HG02840 (cell line): Measurements from ENCODE around the gene GPR55.
"Not testable (repeated sequence)": the region's sequence is repeated elsewhere in the genome, so short reads cannot be mapped to it uniquely, and the experiment has no call there.

Experiments used
- ATAC-seq: cut with Tn5 transposase; IDR thresholded peaks from one replicate; pipeline ENCODE4 v1.9.1; 2021; ENCODE audit warnings: mild to moderate bottlenecking, moderate library complexity, moderate number of reproducible peaks; ENCODE audit not compliant: unreplicated experiment, low FRiP score

The GPR55 gene

DNA sequence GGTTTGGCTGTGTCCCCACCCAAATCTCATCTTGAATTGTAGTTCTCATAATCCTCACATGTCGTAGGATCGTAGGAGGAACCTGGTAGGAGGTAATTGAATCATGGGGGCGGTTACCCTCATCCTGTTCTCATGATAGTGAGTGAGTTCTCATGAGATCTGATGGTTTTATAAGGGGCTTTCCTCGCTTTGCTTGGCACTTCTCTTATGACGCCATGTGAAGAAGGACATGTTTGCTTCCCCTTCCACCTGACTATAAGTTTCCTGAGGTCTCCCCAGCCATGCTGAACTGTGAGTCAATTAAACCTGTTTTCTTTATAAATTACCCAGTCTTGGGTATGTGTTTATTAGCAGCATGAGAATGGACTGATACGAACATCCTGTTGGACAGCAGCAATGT lies 11.2 kb upstream of the GPR55 start:
- not testable (repeated sequence) for ATAC-seq

DNA sequence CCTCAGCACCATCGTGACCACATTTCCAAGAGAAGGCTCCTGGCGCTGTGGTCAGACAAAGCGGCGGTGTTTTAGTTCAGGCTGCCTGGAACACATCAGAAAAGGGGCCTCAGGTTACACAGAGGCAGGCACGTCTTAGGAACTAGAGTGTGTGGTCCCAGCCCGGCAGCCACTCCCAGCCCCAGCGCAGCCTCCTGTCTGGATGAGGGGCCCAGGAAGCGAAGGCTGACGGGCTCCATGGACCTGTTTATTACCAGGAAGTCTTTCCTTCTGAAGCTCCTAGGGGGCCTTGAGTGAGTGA lies 10.0 kb upstream of the GPR55 start:
- no peak for ATAC-seq

DNA sequence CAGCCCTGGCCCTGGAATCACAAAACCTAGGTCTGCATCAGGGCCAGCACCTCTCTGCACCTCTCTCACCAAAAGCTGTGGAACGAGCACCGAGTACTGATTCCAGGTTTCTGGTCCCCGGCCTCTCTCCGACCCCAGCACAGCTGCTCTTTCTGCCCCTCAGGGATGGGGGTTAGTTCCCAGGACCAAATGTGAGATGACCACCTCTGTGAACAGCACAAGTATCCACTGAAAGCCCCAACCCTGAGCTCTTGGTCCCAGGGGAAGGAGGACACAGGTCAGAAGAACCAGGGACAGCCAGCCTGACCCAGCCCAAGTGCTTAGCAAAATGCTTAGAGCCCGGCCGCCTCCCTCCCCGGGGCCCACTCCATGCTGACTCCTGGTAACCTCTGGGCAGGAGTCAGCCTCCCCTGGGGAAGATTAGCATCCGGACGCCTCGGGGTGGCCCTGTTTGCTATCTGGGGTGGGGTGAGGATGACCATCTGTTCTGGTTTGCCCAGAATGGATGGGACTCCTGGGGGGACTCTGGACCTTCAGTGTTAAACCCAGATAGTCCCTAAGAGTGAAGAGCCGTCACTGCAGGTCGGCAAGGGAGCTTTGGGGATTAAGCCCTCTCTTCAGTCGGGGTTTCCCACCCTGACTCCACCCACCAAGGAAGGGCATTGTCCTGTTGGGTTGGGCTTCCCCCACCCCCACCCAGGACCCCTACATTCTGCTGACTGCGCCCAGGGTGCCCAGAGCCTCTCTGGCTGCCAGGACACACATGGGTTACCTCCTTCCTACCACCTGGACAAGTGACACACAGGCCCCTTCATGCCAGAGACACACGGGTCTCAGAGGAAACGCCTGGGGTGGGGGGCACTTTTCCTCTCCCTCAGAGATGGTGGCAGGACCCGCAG lies 9.4 kb upstream of the GPR55 start:
- no peak for ATAC-seq

DNA sequence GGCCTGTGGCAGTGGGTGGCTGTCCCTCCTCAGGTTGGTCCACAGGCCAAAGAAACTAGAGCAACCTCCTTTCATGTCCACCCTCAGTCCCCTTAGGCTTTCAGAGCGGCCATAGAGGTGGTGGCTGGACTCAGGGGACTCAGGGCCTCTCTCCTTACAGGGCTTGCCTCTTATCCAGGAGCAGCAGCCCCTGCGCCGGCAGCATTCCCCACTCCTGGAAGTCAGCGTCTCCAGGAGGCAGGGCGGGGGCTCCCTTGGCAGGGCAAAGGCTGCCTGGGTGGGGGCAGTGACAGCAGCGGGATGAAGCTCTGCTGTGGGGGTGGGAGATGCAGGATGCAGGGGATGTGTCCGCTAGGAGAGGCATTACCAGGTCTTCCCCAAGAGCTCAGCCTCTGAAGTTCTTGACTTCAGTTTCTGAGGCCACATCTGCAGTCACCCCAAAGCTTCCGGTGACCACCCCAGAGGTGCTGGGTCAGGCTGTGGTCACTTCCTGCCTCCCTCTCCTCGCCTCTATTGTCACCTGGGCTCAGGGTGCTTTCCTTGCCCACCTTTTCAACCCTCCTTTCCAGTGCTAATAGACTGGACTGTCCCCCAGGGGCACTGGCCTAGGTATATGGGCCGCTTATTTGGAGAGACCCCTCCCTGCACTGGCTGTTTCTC lies 8.6 kb upstream of the GPR55 start:
- no peak for ATAC-seq

DNA sequence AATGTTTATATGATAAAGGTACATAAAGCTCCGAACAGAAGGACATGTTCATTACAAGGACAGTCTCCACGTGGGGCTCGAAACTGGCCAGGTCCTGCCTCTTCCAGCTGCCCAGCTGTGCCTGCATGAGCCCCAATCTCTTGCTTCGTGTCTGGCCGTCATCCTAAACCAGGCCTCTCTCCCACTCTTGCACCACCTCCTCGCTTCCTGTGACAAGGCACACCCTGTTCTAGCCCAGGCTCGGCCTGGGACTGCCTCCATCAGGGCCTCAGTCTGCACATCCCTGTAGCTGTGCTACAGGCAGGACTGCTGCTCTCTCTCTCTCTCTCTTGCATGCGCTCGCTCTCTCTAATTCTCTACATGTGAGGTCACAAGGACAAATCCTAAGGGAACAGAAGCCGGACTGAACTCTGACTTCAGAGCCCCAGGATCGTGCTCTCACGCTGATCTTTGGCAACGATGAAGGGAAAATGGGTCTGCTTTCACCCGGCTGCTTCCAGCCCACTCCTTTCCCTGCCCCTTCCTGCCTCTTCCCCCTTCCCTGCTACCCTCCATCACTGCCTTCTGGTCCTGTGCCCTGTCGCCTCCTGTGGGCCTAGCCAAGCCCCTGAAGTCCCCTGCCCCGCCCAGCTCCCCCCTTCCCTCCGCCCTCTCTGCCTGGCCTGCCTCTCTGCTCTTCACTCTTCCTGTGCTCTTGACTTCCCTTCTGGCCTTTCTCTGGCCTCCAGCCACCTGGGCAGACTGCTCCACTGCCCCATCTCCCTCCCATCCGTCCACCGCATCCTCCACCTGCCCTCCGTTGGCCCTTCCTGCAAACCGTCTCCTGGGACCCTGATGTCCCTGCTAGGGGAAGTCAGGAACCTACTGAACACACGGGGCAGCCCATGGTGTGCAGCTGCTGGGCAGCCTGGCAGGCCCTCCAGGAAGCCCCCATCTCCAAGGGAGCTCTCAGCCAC lies 7.8 kb upstream of the GPR55 start:
- no peak for ATAC-seq

DNA sequence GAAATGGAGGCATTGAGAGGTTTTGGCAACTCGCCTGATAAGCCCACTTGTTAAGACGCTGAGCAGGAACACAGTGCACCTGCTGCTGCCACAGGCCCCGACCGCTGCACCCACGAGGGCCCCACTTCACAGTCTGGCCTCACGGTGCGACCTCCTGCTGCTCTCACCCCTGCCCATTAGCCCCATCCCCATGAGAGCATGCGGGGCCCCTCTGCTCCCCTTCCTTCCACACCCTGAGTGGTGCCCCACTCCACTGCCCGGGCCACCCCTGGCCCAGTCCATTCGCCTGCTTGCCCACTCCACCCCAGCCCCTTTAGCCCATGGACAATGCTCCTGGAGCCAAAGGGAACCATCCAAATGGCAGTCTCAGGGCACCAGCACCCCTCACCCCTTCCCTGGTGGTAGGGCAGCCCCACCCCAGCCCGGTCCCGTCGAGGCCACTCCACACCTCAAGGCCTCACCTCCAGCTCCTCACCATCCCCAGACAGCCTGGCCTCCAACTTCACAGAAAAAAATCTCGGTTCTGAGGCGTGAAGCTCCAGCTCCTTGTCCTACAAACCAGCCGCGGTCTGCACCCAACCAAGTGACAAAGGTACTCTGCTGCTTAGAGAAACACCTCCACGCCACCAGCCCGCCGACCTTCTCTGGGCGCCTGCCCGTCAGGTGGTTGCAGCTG lies 6.7 kb upstream of the GPR55 start:
- no peak for ATAC-seq

DNA sequence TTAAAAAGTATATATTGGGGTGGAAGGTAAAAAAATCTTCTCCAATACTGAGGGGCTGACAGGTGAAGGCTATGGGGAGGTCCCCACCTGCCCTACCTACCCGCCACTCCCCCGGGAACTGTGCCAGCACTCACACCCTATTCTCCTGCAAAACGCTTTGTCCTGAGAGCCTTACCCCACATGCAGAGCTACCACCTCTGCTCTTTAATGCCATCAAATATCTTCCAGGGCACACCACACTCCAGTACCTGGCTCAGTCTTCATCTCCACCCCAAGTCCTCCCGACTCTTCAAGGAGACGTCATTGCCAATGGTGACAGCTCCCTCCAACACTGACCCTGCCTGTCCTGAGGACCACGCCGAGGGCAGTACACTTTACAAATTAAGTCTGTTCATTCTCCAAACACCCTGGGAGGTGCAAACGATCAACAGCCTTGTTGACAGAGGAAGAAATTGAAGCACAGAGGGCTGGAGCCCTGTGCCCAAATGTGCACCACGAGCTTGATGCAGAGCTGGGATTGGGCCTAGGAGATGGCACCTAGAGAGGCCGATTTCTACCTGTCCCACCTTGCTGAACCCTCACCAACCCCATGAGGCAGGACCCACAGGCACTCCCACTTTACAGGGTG lies 6.0 kb upstream of the GPR55 start:
- no peak for ATAC-seq

DNA sequence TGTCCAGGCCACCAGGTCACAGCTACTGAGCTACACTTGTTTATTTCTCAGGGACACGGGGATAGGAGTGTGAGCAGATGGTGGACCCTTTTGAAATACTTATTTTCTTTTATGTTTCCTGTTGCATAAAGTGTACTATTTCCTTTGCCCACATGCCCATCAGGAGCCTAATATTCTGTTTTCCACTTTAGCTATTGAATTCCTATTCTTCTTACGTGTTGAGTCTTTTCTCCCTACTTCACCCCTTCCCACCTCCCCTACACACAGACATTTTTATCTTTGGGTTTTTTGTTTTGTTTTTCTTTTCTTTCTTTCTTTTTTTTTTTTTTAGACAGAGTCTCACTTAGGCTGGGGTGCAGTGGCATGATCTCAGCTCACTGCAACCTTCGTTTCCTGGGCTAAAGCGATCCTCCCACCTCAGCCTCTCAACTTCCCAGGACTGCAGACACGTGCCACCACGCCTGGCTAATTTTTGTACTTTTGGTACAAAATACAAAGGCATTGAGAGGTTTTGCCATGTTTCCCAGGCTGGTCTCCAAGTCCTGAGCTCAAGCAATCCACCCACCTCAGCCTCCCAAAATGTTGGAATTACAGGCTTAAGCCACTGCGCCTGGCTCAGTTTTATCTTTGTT lies 5.2 kb upstream of the GPR55 start:
- ATAC-seq = no peak

DNA sequence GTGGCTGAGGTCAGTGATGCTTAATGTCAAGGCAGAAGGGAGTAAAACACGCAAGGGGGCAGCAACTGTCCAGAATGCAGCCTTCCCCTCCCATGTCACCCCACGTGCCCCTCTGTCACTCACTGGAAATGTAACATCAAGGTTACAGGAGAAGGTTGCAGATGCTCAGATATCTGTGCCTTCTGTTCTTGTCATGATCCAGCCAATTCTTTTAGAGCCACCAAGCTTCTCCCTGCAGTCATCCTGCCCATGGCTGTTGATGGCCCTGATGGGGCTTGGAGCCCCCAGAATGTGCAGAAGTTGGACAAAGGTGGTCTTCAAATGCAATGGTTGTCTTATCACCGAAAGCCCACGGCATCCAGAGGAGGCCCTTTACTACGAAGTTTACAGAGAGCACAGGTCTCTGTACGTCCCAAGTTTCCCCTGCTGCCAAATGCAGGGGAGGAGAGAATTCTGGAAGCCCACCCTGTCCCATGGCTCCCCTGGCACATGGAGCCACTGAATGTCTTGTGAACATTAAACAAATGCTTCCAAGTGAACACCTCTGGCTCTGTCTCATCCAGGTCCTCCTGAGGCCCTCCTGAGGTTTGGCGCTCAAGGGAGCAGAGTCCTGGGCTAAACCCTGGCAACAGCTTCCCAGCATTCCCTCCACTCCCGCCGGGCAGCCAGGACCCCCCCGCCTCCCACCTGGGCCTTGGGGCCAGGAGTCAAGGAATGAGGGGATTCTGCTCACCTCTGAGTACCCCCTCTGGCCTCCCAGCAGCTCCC lies 4.5 kb upstream of the GPR55 start:
- ATAC-seq = no peak

DNA sequence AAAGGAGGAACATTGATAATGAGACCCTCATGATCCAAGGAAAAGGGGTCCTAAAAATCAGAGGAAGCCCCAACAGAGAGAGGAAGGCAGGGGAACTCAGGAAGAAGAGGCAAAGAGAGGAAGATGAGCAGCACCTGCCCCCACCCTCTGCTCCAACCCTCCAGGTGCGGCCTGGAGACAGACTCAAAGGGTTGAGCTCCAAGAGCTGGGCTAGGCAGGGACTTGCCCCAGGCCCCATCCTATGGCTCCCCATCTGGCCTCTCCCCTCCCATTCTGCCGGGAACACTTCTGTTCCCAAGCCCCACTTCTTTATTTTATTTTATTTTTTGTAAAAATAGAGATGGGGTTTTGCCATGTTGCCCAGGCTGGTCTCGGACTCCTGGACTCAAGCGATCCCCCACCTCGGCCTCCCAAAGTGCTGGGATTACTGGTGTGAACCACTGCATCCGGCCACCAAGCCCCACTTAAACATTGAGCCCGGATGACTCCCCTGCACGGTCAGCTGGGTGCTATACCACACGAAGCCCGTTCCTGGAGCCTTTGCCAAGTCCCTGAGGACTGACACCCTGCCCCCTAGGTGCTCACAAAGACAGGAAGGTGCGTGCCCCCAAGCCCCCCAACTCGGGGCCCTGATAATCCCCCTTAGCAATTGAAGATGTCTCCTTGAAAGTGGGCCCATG lies 3.8 kb upstream of the GPR55 start:
- no peak for ATAC-seq

DNA sequence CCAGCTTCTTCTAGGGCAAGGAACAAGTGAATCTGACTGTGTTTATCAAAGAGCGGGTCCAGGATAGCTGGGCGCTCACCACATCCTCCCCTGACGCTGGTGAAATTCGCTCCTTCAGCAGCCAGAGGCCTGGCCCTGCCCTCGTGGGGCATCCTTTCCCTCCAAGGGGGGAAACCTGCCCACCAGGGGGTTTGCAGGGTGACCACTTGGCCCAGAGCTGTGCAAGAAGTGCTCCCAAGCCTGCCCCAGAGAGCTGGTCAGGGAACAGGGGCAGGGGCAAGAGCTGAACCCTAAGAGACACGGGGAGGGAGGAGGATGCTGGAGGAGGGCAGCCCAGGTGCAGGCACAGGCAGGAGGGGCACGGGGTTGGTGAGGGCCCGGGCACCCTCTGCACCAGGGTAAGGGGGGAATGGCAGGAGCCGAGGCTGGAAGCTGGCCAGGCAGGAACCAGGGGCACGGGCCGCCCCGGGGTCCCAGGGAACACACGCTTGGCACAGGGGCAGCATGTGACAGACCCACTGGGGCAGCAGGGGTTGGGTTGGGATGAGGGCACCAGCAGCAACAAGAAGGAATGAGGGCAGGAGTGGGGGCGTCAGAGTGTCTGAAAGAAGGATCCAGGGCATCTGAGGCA lies 2.8 kb upstream of the GPR55 start:
- no peak for ATAC-seq

DNA sequence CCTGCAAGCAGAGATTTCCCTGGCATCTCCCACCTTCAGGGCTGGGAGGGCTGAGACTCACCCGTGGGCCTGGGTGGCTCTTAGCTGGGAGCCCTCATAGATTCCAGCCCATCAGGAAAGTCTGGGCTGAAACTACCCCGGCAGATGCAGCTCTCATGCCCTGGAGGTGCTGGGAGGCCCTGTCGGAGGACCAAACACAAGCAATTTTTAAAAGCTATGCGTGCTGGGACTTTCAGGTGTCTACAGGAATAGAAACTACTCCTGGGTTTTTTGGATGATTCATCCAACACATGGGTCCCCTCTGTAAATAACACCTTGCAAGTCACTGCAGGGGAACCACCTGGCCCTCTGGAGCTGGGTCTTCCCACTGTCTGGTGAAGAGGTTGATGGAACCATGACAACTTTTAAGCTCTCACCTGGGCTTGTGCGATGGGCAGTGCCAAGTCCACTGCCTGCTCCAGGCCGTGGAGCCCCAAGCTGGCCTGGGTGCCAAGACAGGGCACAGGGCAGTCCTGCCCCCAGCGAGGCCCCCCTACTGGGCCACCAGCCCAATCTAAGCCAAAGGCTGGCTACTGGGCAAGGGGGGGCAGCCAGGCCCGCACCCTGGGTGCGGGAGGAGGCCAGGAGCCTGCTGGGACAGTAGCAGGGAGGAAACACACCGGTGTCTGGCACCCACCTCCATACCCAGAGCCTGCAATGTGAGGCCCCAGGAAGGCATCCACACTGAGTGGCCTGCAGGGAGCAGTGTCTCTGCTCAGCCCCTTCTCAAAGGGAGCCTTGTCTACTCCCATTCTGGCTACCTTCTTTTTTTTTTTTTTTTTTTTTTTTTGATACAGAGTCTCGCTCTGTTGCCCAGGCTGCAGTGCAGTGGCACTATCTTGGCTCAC lies 1.1 kb upstream of the GPR55 start:
- ATAC-seq = no peak

DNA sequence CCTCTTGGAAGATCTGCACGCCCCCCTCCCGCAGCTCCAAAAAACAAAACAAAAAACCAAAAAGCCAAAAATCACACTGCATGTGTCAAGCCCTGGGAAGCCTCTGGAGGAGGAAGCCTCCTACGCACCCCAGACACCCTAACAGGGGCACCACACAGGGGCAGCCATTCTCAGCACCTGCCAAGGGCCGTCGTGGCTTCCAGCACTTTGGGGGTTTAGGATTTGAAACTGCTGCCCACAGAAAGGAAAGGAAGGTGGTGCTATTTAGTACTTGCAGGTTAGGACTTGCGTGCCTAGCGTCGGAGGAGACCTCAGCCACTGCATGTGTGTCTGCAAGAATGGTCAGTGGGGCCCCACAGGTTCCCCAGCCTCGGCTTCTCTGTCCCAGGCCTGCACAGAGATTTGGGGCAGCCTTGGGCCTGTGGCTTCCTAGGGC lies 419 bp upstream of the GPR55 start:
- no peak for ATAC-seq

DNA sequence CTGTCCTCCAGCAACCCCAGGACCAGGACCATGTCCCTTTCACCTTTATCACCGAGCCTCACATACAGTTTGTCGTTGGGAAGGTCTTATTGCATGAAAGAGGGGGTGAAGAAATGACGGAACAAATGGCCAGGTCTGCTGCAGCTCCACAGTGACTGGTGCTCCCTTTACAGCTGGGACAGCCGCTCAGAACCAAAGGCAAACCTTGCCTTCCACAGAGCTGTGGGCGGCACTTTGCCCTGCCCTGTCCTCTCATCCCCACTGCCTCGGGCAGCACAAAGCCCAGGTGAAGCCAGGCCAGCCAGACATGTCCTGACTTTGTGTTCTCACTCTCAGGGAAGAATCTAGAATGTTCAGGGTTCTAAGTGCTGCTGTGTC lies 961 bp downstream of the GPR55 start:
- ATAC-seq = no peak

DNA sequence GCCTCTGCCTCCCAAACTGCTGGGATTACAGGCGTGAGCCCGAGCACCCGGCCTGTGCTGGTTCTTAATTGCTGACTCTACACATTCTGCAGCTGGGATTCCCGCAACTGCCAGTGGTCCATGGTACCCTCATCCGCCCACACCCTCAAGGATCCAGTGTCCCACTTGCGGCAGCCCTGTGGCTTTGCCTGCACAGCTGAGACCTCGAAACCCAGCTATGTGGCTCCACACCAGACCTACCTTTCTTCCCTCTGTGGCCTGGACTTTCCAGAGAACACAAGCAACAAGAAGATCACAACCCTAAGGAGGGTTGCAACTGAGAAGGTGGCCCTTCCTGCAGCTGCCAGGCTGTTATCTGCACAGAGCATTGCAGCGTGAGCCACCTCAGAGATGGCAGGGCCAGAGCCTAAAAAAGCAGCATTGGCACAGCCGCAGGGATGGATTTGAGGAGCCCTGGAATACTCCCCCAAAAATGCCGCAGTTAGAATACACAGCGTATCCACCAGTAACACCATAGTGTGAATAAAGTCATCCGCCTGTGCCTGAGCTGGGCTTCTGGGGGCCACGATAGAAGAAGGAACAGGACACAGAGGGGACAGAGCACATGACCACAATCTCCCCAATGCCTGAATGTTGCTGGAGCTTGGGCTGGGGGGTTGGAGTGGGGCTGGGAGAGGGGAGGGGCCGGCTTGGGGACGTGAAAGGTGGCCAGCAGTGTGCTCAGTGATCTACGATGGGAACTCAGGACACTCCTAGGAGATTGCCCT lies 1.9 kb downstream of the GPR55 start:
- ATAC-seq = no peak
